GM19397 (cell line): Measurements from ENCODE around the gene LRRC47.

ENCODE experiments used
- ATAC-seq: cut with Tn5 transposase; IDR thresholded peaks from one replicate; pipeline ENCODE4 v1.9.1; 2021; ENCODE audit warnings: mild to moderate bottlenecking, moderate library complexity; ENCODE audit not compliant: unreplicated experiment

LRRC47 gene

DNA sequence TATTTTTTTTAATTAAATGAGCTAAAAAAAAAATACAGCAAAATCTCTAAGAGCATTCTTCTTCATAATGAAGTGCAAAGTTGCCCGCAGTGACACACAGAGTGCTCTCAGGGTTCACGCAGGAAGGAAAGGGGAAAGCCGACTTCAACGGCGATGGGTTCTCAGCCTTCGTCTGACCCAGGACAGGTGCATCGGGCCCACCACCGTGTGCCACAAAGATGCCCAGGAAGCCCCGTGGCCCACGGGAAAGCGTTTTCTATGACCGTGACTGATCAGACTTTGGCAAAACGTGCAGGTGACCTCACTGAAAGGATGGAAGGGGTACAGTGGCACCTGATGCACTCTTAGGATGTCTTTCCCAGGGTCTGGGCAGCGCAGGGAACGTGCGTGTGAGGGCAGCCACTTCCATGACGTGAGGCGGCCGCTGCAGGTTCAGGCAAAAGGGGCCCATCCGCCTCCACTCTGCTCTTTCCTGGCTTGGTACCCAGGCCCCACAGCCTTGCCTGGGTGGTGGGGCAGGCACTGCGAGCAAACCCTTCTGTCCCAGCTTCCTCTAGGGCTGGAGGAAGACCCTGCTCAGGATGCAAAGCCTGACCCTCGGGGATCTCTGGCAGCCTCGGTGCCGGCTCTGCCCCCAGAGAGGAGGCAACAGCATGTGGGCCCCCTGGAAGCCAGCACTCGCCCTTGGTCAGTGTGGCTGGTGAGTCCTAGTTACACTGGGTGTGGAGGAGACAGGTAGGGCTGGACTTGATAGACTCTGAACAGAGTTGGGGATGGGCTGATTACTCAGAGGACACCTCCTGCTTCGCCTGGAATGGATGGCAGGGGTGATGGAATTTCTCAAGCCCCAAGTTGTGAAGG lies 8.3 kb downstream of the LRRC47 start:
- no peak for ATAC-seq

DNA sequence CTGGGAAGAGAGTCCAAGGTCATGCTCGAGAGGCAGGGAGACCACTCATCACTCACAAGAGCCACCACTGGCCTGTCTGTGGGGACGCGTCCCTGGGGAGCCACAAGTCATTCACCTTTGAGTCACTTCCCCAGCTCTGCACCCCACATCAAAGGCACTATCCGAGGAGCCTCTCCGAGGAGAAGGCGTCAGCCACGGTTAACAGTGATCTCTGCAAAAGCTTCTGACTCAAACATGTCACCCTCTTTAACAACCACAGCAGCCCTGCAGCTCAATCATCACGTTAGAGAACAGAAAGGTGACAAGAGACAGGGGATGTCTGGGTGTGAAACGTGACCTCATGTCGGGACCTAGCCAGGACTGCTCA lies 9.0 kb downstream of the LRRC47 start:
- no peak for ATAC-seq

DNA sequence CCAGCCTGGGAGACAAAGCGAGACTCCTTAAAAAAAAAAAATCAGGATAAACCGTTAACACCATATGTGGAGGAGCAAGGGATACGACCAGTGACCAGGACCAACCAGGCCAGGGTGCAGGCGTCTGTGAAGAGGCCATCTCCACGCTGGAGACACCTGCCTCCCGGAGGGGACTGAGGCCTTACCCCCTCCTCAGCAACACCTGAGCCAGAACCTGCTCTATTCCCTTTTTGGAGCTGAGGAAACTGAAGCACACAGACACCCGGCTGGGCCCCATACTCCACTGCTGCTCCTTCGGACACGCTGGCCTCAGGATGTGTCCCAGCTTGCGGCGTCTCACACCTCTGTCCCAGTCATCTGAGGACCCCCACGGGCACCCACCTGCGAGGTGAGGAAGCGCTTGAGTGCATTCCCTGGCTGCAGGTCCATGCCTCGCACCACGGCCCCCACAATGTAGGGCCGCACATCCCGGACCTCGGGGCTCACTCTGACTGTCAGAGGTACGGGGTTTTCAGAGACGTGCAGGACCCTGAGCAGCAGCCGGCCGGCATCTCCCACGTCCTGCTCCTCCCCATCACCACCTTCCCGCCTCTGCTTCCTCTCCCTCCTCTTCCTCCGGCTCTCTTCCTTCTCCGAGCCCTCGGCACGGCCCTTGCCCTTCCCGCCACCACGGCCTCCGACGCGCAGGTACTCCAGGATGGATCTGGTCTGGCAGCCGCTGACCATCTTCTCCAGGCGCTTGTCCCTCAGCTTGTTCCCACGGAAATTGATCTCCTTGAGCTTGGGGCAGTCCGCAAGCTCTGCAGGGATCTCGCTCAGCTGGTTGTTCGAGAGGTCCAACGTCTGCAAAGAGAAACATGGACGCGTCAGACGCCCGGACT lies 9.6 kb downstream of the LRRC47 start:
- ATAC-seq = no peak

DNA sequence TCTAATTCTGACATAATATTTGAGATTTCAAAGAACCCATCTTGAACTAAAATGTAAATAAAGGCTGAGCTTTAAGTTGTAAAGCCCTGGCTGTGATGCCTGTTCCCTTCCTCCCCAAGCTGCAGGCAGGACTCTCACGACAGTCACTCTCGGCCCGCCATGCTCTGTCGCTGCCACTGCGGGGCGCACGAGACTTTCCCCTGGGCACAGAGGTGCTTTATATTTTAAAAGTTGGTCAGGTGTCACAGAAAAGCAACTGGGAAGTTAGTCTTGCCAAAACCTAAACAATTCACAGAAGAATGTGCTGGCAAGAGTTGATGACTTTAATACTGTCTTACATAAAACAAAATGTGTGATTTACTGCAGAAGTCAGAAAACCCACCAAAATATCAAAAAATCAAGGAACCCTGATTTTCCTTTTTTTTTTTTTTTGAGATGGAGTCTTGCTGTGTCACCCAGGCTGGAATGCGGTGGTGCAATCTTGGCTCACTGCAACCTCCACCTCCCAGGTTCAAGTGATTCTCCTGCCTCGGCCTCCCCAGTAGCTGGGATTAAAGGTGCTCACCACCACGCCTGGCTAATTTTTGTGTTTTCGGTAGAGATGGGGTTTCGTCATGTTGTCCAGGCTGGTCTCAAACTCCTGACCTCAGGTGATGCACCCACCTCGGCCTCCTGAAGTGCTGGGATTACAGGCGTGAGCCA lies 10.7 kb downstream of the LRRC47 start:
- ATAC-seq = no peak

DNA sequence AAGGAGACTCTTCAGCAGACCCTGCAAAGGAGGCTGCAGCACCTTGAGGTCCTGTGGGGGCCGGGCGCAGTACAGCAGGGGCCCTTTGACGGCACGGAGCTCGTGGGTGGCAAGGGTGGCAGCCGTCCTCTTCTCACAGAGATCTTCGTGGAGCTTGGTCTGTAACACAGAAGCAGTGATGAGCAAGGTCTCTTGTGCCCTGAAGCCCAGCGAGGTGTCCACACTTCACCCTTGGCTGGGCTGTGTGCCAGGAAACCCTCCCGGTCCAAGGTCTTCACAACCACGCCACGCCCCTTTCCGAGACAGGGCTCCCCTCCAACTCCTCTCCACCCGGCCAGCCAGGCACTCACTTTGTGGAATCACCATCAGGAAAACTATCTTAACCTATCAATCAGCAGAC lies 11.3 kb downstream of the LRRC47 start:
- ATAC-seq = no peak

DNA sequence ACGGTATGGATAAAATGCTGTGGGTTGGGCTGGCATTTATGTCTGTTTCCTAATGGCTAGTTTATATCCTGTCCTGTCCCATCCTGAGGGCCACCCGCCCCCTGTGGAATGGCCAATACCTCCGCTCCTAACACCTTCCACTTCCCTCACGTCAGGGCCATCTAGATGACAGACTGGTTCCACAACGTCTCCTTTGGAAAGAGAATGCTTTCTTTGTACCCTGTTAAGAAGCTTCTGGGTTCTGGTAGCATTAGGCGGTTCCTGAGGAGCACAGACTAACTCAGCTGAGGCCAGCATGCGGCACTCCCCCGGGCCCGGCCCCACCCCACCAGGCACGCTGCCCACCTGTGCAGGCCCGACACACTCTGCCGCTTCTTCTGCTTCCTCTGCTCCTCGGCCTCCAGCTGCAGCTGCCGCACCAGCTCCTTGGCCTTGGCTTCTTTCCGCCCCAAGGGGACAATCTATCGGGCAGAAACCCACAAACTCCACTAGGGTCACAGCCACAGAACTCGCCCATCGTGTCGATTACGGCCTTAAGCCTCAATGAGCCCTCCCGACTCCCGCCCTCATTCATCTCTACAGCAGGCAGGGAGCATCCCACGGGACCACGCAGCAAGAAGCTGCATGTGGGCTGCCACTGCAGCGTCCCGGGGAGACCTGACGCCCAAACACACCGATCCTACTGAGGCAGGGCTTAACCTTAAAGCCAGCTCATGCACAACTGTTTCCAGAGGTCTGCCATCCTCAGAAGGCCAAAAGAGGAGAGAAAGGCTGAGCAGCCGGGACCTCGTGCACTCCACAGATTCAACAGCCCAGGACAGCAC lies 12.4 kb downstream of the LRRC47 start:
- no peak for ATAC-seq

DNA sequence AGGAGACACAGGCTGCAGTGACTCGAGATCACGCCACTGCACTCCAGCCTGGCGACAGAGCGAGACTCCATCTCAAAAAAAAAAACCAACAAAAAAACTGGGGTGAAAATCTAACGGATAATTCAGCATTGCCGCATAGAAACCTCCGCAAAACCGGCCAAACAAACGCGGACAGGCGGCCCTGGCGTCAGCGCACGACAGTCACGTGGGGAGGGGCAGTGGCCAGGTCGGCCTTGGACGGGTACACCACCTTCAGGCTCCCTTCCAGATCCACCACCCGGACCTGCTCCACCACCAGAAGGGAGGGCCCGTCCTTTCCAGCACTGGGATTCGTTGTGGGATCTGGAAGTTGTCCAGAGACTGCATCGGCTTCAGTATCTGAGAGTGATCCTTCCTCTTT lies 15.4 kb downstream of the LRRC47 start:
- no peak for ATAC-seq

DNA sequence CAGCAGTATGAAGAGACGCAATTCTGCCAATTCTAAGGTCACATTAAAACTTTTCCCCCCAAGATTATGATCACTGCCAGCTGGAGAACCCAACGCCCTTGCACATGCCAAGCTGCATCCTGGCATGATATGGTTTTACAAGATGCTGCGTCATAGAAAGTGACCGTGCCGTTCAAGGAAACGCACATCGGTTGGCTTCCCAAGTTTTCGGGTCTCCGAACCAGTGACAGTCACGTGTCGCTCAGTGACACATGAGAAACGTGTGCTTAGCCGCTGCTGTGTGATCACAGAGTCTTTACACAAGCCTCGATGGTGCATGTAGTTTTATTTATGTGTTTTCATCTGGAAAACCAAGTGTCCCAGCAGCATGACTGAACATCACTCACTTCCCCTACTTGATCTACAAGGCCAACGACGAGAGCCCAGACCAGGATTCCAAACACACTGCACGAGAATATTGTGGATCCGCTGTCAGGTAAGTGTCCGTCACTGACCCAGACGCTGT lies 16.3 kb downstream of the LRRC47 start:
- no peak for ATAC-seq

DNA sequence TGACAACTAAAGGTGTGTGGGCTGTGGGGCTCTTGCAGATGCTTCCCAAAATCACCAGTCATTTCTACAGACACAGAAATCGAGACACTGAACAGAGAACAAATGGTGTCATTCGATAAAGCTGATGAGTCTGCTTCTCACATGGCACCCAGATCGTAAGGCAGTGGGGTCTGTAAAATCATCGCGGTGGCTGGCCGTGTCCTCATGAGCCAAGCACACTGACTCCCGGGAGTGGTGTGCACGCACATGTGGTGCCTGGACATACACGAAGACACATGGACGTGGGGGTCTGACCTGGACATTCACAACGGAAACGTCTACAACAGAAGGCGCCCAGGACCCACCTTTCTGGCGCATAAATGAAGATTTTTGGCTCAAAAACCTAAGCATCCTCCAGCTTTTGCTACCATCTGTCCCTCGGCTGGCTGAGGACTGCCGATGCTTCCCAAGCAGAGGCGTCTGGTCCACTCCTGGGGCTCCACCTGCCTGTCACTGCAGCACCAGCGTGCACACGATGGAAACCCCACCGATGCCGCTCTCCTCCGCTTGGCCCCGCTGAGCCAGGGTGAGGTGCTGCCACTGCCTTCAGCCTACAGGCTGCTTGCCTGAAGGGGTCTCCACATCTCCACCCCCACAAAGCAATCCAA lies 16.9 kb downstream of the LRRC47 start:
- no peak for ATAC-seq

DNA sequence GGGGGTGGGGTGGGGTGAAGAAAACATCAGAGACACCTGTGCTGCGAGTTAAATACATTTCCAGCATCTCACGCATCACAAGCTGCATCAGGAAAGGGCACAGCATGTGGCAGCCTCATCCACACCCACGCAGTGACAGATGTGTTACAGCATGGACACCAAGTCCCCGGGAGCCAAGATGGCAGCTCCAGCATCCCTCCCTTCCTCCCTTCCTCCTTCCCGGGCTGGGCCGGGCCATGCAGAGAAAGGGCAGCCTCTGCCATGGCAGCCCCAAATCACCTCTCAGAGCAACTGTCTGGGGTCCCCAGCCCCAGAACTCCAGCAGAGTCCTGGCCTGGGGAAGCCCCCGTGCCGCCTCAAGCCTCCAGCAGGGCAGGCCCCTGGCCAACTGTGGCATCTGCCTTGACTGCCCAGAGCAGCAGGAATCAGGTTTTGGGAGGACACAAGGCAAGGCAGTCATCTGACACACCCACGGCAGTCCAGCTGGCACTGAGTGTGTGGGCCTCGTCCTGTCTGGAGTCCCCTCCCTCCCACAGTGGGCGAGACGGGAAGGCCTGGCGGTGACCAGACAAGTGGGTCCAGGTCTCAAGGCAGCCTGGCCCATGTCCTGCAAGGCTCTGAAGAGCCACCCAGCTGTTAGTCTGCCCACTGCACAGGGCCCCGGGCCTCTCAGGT lies 17.6 kb downstream of the LRRC47 start:
- no peak for ATAC-seq

DNA sequence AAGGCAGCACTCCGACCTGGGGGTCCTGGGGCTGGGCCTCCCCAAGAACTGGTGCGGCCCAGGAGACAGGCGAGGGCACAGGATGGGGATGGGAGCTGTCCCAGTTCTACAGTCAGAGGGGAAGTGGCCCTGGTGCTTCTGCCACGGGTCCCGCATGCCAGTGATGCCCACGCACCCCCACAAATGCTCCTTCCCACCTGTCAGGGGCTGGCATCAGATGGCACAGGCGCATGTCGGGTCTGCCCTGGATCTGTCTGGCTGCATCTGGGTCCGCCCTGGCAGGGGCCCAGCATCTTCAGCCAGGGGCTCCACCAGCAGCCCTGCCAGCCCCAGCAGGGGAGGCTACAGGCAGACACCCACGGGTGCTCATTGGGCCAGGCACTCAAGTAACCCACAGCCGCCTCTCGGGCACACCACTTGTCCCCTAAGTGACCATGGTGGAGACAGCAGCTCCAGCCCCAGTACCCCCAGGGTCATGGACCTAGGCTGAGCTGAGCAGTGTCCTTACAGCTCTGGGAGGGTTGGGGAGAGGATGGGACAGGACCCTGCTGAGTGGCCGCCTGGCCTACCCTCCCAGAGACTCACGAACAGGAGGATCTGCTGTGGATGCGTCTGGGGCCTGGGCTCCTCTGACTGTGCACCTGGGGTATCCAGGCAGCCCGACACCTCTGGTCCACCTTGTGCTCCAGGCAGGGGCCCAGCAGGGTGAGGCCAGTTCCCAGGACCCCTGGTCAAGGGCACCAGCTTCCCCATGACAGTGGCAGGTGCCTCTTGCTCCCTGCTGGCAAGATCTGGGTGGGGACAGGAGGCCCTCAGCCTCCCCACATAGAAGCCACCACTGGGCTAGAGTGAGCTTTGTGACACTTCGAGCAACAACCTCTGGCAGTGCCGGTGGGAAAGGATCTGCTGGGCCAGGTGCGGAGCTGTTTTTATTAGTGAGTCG lies 18.4 kb downstream of the LRRC47 start:
- ATAC-seq = no peak

DNA sequence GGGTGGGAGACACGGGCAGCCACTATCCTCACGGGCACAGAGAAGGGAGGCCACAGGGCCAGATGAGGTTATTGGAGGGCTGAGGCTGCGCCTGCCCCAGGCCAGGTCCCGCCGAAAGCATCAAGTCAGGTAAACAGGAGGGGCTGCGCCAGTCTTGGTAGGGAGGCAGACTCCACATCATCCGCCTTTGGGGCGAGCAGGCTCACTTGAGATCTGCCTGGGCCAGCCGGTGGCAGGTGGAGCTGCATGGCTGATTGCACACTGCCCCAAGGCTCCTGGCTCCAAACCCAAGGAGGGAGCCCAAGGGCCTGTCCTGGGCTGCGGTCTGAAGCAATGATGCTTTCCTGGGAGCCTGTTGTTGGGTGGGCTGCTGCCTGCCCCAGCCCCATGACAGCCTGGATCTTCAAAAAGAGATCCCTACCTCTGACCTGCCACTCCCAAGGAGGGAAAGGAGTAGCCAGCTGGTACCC lies 19.2 kb downstream of the LRRC47 start:
- no peak for ATAC-seq

DNA sequence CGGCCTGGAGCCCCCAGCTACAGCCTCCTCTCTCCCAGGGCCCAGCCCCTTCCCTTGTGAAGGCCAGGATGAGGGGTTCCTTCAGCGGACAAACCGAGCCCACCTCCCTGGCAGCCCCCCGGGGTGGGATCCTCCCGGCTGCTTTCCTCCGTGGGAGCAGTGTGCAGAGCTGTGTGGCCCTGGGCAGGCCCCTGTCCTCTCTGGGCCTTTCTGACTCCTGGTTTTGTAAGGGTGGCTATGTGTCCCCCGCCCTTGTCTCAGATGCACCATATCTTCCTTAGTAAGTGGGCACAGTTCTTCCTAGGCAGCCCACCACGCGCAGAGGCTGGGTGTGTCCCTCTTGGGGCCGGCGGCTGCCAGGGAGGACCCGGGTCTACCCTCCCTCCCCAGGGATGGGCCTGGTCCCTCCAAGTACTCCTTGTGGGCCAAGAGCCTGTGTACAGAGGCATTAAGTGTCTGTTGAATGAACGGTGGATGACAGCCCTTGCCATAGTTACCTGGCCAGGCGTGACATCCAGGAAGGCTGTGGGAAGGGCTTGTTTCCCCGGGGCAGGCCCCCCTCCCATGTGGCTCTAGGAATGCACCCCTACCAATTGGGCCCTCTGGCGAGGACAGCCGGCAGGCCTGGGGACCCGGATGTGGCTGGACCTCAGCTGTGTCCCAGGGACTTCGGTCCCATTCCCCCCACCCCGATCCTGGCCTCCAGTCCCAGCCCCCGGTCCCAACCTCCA lies 19.9 kb downstream of the LRRC47 start:
- ATAC-seq = no peak

DNA sequence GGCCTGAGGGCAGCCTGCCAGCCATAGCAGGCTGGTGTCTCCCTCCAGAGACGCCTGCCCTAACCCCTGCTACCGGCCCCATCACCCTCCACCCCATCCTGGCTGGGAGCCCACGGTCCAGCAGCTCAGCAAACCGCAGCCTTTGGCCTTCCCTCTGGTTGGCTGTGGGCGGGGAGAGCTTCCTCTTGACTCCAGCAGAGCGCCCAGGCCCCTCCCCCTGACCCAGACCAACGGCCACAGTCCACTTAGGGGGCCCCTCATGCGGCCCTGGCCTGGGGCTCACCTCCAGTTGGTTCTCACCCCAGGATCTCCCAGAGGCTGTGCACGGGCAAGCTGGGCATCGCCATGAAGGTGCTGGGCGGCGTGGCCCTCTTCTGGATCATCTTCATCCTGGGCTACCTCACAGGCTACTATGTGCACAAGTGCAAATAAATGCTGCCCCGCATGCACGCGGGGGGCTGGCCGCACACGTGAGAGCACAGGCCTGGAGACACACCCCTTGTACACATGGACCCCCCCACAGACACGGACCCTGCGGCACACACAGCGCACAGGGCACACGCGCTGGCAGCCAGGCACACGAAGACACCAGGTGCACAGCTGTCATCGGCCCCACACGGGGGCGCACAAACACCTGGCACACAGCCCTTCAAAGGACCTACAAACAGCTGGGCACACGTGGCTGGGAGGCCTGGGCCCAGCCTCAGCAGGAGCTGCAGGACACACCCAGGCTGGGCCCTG lies 20.6 kb downstream of the LRRC47 start:
- no peak for ATAC-seq

DNA sequence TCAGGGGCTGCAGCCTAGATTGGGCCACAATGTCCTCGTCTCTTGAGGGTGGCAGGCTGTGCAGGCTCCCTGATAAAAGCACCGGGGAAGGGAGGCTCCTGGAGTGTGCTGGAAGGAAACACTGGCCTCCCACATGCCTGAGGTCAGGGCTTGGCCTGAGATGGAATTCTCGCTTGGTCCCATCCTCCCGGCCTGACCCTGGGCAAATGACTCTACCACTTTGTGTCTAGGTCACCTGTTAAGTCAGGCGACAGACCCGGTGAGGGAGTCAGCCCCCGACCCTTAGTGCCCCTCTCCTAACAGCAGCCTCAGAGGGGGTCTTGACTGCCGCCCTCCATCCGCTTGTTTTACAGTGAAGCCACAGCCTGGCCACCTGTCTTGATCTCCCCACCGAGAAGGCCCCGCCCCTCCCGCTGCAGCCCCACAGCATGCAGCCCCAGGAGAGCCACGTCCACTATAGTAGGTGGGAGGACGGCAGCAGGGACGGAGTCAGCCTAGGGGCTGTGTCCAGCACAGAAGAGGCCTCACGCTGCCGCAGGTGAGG lies 21.3 kb downstream of the LRRC47 start:
- ATAC-seq = no peak

DNA sequence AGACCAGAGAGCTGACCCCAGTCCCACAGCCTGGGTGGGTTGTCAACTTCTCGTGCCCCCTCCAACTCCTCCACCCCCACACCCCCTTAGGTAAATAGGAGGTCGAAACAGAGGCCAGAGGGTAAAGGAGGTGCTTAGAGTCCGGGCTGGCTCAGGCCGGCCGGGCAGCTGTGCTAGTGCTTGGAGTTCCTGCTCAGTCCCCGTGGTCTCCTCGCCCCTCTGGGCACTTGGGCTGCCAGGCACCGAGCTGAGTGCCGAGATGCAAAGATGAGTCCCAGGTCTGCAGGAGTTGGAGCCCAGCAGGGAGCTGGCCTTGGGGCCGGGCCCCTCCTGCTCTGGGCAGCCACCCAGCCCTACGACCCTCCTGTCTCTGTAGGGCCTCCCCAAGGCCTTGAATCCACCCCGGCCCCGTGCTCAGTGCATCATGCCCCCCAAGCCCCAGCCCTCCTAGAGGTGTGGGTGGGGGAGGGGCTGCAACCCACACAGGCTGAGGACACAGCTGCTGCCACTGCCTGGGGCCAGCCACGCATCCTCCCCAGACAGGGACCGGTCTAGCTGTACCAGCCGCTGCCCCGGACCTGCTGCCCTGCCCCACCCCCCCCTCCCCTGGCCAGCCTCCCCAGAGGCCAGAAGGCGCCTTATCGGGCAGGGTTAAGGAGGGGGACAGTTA lies 21.9 kb downstream of the LRRC47 start:
- ATAC-seq = no peak
